Measurements from ENCODE around the gene STX7.

Gene STX7

GRCh38 chr6:132412656-132413498, 100.0 kb downstream of the STX7 start:
- DNase-seq, result no peak

- no peak for DNase-seq
These were observed 101.6 kb downstream of the STX7 start for GRCh38 chr6:132411296-132411695.

DNA sequence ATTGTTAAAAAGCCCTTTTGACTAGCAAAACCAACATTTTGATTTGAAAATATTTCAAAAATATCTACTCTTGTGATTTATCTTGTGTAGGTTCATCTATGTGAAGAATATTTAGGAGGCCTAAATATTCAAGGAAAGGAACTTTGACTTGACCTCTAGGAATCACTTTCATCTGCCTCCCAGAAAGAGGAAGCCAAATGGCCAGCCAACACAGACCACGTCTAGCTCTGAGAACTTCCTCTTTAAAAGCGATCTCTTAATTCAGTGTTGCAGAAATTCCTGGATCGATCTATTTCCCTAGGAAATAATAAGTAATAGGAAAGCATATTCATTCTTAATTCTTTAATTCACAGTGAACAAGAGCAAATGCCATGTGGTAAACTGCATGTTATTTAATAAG, 102.1 kb downstream of the STX7 start:
- DNase-seq, result no peak

DNA sequence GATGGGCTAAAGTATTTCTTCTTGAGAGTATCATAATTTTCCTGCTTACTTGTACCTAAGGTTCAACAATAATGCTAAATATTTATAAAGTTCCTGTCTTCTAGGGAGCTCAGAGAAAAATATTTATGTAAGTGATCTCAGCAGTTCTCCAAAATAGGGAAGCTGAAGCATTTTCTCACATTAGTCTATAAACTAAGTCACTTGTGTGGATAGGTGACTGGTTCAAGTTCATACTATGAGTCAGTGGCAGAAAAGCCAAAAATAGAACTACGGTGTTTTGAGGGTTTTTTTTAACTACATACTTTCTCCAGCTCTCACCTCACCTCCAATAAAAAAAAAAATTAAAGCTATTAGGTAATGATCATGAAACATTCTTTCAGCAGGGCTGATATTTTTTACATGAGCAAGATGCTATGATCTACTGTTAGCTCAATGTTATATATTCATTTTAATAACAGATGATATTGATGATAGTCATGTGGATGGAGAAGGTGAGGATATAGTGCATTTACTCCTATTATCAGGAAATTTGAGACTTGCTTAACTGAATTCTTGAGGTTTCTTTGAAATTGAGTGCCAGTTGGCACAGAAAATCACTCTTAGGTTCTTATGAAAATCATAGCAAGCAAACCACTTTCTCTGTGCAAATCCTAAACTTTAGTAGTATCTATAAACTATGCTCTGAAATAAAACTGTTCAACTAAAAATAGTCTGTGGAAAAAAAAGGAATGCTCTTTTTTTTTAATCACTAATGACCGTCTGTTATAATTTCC, 107.6 kb downstream of the STX7 start:
- no peak for DNase-seq

GRCh38 chr6:132404736-132405135, 108.2 kb downstream of the STX7 start:
- DNase-seq, result no peak

DNA sequence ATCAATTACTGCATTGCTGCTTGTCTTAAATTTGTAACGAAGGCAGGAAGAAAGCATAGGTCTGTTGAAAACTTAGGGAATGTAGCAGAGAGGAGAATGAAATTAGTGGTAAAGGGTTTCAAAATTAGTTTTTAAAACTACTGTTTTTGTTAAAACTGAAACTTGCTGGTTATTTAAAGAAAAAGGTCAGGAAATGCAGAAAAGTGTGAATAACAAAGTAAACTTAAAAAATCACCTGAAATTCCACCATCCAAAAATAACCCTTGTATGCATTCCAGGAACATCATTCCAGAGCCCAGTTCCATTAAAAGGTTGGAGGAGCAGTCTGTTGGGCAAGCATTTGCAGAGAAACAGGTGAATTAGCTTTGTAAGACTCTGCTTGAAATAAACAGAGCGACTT, 108.6 kb downstream of the STX7 start:
- no peak for DNase-seq

DNA sequence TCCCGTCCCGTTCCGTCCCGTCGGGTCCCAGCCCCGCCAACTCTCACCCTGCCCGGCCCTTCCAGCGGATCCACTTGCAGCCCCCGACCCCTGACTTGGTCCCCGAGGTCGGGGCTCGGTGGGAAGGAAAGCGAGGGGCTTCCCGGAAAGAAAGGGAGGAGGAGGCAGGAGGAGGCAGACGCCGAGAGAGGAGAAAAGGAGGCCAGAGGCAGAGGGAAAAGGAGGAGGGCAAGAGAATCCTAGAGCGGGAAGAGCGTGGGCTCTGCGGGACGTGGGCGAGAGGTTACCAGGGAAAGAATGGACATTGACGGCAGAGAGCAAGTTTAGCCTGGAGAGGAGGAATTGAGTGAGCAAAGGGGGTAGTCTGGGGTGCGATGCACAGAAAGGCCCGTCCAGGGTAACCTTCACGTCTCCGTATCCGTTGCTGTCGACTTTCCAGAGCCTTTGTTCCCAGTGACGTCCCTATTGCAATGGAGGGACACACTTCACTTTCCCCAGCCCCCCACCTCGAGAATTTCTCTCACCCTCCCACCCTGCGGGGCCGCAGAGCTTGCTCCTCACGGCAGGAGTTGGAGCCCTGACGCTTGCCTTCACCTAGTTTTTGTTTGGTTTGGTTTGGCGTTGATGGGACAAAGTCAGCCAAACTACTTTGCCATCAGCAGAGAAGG, 111.2 kb downstream of the STX7 start:
- no peak for DNase-seq

DNA sequence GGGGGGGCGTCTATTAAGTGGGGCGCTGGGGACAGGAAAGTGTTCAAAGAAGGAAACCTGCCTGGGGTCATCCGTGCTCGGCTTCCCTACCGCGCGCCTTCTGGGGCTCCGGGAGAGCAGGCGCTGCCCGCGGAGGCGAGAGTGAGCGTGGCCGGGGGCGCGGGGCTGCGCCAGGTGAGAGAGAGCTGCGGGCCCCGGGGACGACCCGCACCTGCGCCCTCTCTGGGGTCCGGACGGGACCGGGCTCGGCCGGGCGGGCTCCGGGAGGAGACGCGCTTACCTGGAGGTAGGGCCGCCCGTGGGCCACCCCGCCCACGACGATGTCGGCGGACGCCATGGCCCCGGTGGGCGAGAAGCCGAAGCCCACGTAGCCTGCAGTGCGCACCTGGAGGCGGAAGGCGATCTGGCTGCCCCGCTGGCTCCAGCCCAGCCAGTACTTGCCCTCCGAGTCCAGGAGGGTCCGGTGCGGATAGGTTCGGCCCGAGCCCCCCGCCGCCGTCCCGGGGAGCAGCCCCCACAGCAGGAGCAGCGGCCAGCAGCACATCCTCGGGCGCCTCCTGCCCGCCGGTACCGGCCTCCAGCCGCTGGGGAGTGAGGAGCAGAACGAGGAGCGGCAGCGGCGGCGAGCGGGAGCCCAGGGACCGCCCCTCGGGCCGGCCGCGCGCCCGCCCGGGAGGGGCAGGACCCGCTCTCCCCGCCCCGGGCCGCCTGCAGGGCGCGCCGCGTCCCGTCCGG, 111.9 kb downstream of the STX7 start, which contains the start of gene MOXD1:
Gene MOXD1, minus strand, starts transcription at position 593 of the 735 bp plus-strand sequence. Its CDS starts 49 bp downstream, at position 544.
- no peak for DNase-seq

GRCh38 chr6:132400555-132400882, 112.4 kb downstream of the STX7 start:
- DNase-seq, result no peak

- DNase-seq, result no peak
These were observed 113.4 kb downstream of the STX7 start for GRCh38 chr6:132399376-132400074.

All from activated CD4-positive, alpha-beta T cell treated with anti-CD3 and anti-CD28 coated beads for 1 hour (primary cell).